HL-60 (cell line): Measurements from ENCODE around the gene RBBP8NL.

Experiments used
- DNase-seq, 2 experiments: peaks; one replicate each; pipeline ENCODE4 v3.0.0-alpha.2; 2010 to 2020; ENCODE audit warnings: low read depth in 1 of 2, low spot score in 1 of 2
- H3K27ac ChIP-seq: fragments of 250-450 bp; sonication (Bioruptor Pico); replicated peaks from 2 replicates; pipeline ENCODE4 v1.5.1; 2020; ENCODE audit warnings: mild to moderate bottlenecking, moderate library complexity
- H3K27me3 ChIP-seq: fragments of 250-450 bp; sonication (Bioruptor Pico); 2 replicates; pipeline ENCODE4 v1.5.1; 2021; ENCODE audit warnings: mild to moderate bottlenecking, moderate library complexity; ENCODE audit not compliant: insufficient read depth, poor library complexity, severe bottlenecking
- H3K4me3 ChIP-seq: replicated peaks from 2 replicates; pipeline ENCODE4 v1.5.1; 2011; ENCODE audit warnings: mild to moderate bottlenecking, control low read depth, low read length; ENCODE audit not compliant: insufficient read depth
- GABPA ChIP-seq: IDR thresholded peaks from 2 replicates; pipeline ENCODE4 v1.6.1; 2012; ENCODE audit warnings: low read depth
- POLR2AphosphoS5 ChIP-seq: IDR thresholded peaks from 2 replicates; pipeline ENCODE4 v1.6.1; 2012; ENCODE audit warnings: low read depth
- SPI1 ChIP-seq: IDR thresholded peaks from 2 replicates; pipeline ENCODE4 v1.6.1; 2012; ENCODE audit warnings: low read depth, mild to moderate bottlenecking, borderline replicate concordance
- TF ChIP-seq, protein P1 (sequence below): IDR thresholded peaks from one replicate; pipeline ENCODE4 v1.5.1; 2011; ENCODE audit warnings: low read length, control low read depth, inconsistent platforms; ENCODE audit not compliant: insufficient read depth
- TF ChIP-seq, protein P2 (sequence below): IDR thresholded peaks from 2 replicates; pipeline ENCODE4 v1.6.1; 2012; ENCODE audit warnings: low read depth; ENCODE audit not compliant: insufficient replicate concordance

RBBP8NL gene

DNA sequence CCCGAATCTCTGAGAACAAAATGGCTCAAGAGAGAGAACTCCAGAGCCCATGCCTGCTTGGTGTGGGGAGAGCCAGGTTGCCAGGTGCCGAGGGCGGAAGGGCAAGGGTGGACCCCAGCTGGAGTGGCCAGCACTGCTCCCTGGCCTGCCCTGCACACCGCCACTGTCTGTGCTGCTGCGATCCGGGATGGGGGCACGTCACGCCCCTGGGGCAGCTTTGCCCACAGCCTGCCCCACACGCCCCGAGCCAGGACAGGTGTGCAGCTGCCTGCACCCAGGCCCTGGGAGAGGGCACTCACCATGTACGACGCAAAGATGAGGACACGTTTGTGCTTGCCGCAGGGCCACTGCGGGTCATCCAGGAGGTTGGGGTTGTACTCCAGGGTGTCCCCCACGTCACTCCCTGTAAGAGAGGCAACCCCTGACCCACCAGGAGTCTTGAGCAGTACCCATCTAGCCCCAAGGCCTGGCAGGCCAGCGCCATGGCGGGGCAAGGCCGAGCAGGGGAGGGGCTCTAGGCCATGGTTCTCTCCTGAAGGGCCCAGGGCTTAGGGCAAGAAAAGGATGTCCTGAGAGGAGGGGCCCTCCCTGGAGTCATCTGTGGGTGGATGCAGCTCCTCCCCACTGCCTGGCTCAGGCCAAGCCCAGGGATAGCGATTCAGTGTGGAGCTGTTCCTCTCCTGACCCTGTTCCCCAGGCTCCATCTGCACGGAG is 34.6 kb downstream of the RBBP8NL start:
- no peak overlapping the region for H3K27ac ChIP-seq
- H3K4me3 ChIP-seq, result no peak overlapping the region
- H3K27me3 ChIP-seq, result no peaks in the 10 kb centered on the region
- TF ChIP-seq, protein P1, sequence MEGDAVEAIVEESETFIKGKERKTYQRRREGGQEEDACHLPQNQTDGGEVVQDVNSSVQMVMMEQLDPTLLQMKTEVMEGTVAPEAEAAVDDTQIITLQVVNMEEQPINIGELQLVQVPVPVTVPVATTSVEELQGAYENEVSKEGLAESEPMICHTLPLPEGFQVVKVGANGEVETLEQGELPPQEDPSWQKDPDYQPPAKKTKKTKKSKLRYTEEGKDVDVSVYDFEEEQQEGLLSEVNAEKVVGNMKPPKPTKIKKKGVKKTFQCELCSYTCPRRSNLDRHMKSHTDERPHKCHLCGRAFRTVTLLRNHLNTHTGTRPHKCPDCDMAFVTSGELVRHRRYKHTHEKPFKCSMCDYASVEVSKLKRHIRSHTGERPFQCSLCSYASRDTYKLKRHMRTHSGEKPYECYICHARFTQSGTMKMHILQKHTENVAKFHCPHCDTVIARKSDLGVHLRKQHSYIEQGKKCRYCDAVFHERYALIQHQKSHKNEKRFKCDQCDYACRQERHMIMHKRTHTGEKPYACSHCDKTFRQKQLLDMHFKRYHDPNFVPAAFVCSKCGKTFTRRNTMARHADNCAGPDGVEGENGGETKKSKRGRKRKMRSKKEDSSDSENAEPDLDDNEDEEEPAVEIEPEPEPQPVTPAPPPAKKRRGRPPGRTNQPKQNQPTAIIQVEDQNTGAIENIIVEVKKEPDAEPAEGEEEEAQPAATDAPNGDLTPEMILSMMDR, result no peak
- no peak for TF ChIP-seq GABPA
- TF ChIP-seq POLR2AphosphoS5, result no peak
- TF ChIP-seq SPI1, result no peak
- TF ChIP-seq, protein P2, sequence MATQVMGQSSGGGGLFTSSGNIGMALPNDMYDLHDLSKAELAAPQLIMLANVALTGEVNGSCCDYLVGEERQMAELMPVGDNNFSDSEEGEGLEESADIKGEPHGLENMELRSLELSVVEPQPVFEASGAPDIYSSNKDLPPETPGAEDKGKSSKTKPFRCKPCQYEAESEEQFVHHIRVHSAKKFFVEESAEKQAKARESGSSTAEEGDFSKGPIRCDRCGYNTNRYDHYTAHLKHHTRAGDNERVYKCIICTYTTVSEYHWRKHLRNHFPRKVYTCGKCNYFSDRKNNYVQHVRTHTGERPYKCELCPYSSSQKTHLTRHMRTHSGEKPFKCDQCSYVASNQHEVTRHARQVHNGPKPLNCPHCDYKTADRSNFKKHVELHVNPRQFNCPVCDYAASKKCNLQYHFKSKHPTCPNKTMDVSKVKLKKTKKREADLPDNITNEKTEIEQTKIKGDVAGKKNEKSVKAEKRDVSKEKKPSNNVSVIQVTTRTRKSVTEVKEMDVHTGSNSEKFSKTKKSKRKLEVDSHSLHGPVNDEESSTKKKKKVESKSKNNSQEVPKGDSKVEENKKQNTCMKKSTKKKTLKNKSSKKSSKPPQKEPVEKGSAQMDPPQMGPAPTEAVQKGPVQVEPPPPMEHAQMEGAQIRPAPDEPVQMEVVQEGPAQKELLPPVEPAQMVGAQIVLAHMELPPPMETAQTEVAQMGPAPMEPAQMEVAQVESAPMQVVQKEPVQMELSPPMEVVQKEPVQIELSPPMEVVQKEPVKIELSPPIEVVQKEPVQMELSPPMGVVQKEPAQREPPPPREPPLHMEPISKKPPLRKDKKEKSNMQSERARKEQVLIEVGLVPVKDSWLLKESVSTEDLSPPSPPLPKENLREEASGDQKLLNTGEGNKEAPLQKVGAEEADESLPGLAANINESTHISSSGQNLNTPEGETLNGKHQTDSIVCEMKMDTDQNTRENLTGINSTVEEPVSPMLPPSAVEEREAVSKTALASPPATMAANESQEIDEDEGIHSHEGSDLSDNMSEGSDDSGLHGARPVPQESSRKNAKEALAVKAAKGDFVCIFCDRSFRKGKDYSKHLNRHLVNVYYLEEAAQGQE, result no peak
- no peak for DNase-seq

DNA sequence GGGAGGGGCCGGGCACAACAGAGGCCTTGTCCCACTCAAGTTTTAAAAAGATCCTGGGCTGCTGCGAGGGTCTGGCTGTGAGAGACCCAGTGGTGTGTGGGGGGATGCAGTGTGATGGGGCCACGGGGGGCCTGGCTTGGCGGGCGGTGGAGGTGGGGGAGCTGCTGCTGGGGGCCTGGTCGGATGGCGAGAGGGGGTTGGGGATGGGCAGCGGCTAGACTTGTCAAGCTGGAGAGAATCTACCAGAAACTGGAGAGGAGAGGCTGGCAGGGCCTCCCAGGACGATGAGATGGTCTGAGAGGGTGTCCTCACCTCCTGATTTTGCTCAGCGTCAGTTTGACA is 35.3 kb downstream of the RBBP8NL start:
- no peak for DNase-seq
- Histone ChIP-seq H3K4me3 (no peak overlapping the region), H3K27me3 (no peaks in the 10 kb centered on the region), H3K27ac (no peak overlapping the region)
- TF ChIP-seq, protein P2, result no peak
- TF ChIP-seq SPI1 (no peak), POLR2AphosphoS5 (no peak), GABPA (no peak)
- TF ChIP-seq, protein P1, result no peak

DNA sequence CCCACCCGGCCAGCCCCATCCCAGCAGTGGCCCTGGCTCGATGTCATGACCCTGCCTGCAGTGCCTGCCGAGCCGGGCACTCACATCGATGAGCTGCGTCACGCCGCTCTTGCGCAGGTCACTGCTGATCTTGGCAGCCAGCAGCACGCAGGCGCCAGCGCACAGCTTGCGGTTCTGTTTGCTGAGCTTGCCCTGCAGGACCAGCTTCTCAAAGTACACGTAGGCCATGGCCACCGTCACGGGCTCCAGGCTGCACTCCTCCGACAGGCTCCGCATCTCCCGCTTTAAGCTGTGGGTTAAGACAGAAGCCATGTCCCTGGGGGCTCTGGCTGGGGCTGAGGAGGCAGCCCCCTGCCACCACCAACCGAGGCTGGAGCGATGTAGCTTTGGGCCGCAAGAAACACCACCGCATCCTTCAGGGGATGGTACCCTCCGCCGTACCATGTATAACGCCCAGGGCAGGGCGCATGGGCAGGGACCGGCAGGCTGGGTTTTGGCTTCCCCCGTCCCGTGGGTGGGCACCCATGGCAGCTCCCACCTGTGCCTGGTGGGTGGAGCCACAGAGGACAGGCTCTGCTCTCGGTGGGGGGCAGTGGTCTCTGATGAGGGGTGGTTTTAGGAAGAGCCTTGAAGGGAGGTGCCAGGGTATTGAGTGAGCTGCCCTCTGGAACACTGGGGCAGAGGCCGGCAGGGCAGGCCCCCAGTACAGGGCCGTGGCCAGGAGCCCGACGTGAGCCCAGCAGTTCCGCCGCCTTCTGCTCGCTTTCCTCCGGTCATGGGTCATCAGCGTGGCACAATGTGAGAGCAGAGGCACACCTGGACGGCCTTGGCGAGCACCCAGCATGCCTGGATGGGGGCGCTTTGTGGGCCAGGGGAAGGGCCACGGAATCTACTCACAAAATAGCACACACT is 35.9 kb downstream of the RBBP8NL start:
- DNase-seq, result no peak
- TF ChIP-seq GABPA (no peak), POLR2AphosphoS5 (0 out of 2 replicates have a peak, but pooled peaks have one; percentile 5), SPI1 (no peak)
- TF ChIP-seq, protein P2, result no peak
- TF ChIP-seq, protein P1, result no peak
- H3K27ac ChIP-seq, result no peak overlapping the region
- H3K27me3 ChIP-seq, result no peaks in the 10 kb centered on the region
- H3K4me3 ChIP-seq, result no peak overlapping the region
